ENCODE measurements around the gene TMEM204.

The TMEM204 gene

GRCh38 chr16:1553946-1554825 lies 20.7 kb downstream of the TMEM204 start:
- H3K4me1 ChIP-seq (ENCODE audit: control insufficient read depth, insufficient read depth, low read length), result no peaks in the 10 kb centered on the region
- CTCF ChIA-PET, result no interaction called here
- H3K4me3 ChIP-seq (ENCODE audit: low read depth, low read length), result no peak overlapping the region
- TF ChIP-seq PRDM4 (tag by site-specific recombination; IDR thresholded peaks at IDR 0.05) (no peak), ZNF2 (tag by site-specific recombination; IDR thresholded peaks at IDR 0.05) (no peak), ZNF169 (tag by site-specific recombination; IDR thresholded peaks at IDR 0.05) (no peak), ZNF521 (tag by site-specific recombination; IDR thresholded peaks at IDR 0.05) (no peak), ZNF18 (tag by site-specific recombination; IDR thresholded peaks at IDR 0.05) (no peak), ZIC2 (tag by site-specific recombination; IDR thresholded peaks at IDR 0.05) (no peak), ZNF416 (tag by site-specific recombination; IDR thresholded peaks at IDR 0.05) (no peak), ZNF658 (tag by site-specific recombination; IDR thresholded peaks at IDR 0.05) (no peak), ZNF560 (tag by site-specific recombination; IDR thresholded peaks at IDR 0.05; ENCODE audit: borderline replicate concordance) (no peak), KLF7 (tag by site-specific recombination; IDR thresholded peaks at IDR 0.05; ENCODE audit: borderline replicate concordance) (no peak), ZNF350 (tag by site-specific recombination; IDR thresholded peaks at IDR 0.05) (no peak), ZFP37 (tag by site-specific recombination; IDR thresholded peaks at IDR 0.05) (no peak), ZNF585B (tag by site-specific recombination; IDR thresholded peaks at IDR 0.05) (no peak)
- no peak overlapping the region for H3K27ac ChIP-seq (ENCODE audit: extremely low read depth, low read depth, low read length)
- POLR2A ChIA-PET, result no interaction called here
- peaks cover 3 to 54% of the 10 kb centered on the region in 2 experiments; a peak in 2 of 3 replicates for H3K36me3 ChIP-seq (ENCODE audit: control insufficient read depth in 2 of 2, insufficient read depth in 1 of 2, low read length in 2 of 2)
- no peaks in the 10 kb centered on the region for H3K9me3 ChIP-seq (ENCODE audit: control insufficient read depth, insufficient read depth, low read depth, low read length)

- Histone ChIP-seq H3K4me3 (ENCODE audit: low read depth, low read length) (no peak overlapping the region), H3K9me3 (ENCODE audit: control insufficient read depth, insufficient read depth, low read depth, low read length) (no peaks in the 10 kb centered on the region), H3K27ac (ENCODE audit: extremely low read depth, low read depth, low read length) (no peak overlapping the region), H3K4me1 (ENCODE audit: control insufficient read depth, insufficient read depth, low read length) (no peaks in the 10 kb centered on the region), H3K36me3 (ENCODE audit: control insufficient read depth in 2 of 2, insufficient read depth in 1 of 2, low read length in 2 of 2) (peaks cover 3 to 62% of the 10 kb centered on the region in 2 experiments; a peak in 2 of 3 replicates)
- TF ChIP-seq SP7 (tag by site-specific recombination; IDR thresholded peaks at IDR 0.05) (no peak), PRDM1 (tag by site-specific recombination; IDR thresholded peaks at IDR 0.05) (no peak), ZNF184 (tag by site-specific recombination; IDR thresholded peaks at IDR 0.05) (no peak), ZNF501 (tag by site-specific recombination; IDR thresholded peaks at IDR 0.05) (no peak), ZNF747 (tag by site-specific recombination; IDR thresholded peaks at IDR 0.05) (no peak)
- ChIA-PET POLR2A (no interaction called here), CTCF (no interaction called here)
These were observed 21.5 kb downstream of the TMEM204 start for GRCh38 chr16:1554826-1555445.

GRCh38 chr16:1556254-1556653 lies 22.8 kb downstream of the TMEM204 start:
- POLR2A ChIA-PET, result no interaction called here

More at GRCh38 chr16:1556254-1556653, 22.8 kb downstream of the TMEM204 start:
- Histone ChIP-seq H3K4me1 (ENCODE audit: control insufficient read depth, insufficient read depth, low read length) (no peaks in the 10 kb centered on the region), H3K4me3 (ENCODE audit: low read depth, low read length) (no peak overlapping the region), H3K27ac (ENCODE audit: extremely low read depth, low read depth, low read length) (no peak overlapping the region), H3K9me3 (ENCODE audit: control insufficient read depth, insufficient read depth, low read depth, low read length) (no peaks in the 10 kb centered on the region), H3K36me3 (ENCODE audit: control insufficient read depth in 2 of 2, insufficient read depth in 1 of 2, low read length in 2 of 2) (peaks cover 3 to 69% of the 10 kb centered on the region in 2 experiments; a peak in 2 of 3 replicates)
- CTCF ChIA-PET, result no interaction called here
- TF ChIP-seq ZNF175 (tag by site-specific recombination; IDR thresholded peaks at IDR 0.05), result no peak
